ENCODE data around the gene PERM1.
A peak's percentile ranks its signal among the peaks of the same experiment; 100 is the strongest.

PERM1 gene

GRCh38 chr1:945688-946556, 36.0 kb downstream of the PERM1 start:
- no peak for DNase-seq

DNA sequence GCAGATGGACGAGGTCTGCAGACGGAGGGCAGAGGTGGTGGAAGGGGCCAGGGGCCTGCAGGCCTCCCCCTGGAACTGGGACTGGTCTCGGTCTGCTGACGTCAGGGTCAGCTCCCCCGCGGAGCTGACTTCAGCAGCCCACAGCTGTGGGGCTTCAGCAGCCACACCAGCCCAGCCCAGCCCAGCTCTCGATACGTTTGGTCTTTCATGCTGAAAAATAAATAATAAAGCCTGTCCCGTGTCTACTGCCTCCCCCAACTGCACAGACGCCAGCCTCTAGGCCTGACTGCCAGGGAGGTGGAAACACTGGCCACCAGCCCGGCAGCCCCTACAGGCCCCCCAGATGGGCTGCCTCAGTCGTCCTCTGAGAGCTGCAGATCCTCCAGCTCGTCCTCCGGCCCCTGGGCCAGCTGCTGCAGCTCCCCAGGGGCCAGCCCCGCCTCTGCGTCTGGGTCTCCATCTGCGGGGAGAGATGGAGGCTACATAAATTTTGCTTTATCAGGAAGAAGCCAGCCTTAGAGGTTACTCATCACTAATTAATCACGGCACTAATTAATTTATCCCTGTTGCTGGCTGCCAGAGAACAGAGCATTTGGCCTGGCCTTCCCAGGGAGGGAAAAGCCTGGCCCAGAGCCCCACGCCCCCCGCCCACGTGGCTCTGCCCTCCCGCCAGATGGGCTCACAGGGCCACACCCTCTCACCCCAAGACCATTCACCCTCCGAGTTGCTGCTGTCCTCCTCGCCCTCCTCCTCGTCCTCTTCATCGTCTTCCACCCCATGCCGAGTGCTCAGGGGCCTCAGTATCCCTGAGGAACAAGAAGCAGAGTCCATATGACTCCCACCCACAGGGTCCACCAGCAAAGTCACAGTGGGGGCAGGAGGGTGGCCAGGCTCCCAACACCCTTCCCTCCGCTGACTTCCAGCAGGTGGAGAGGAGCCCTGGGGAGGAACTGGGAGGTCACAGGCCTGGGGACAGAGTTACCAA, 37.3 kb downstream of the PERM1 start:
- DNase-seq, result no peak

DNA sequence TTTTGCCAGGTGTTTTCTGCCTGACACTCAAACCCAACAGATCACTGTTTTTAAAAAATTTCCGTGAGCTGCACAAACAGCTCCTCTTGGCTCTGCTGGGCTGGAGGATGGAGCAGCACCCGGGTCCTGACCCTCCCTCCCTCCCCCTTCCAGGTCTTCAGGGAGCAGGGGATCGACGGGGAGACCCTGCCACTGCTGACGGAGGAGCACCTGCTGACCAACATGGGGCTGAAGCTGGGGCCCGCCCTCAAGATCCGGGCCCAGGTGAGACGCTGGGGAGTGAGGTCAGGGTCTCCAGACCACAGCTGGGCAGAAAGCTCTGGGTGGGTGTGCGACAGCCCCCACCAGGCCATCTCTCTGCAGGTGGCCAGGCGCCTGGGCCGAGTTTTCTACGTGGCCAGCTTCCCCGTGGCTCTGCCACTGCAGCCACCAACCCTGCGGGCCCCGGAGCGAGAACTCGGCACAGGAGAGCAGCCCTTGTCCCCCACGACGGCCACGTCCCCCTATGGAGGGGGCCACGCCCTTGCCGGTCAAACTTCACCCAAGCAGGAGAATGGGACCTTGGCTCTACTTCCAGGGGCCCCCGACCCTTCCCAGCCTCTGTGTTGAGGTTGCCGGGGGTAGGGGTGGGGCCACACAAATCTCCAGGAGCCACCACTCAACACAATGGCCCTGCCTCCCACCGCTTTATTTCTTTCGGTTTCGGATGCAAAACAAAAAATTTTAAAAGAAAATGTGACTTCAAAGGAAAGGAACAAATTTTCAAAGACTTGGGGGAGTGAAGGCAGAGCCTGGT, 38.1 kb downstream of the PERM1 start:
- no peak for DNase-seq

- no peak for DNase-seq
These were observed 38.9 kb downstream of the PERM1 start for GRCh38 chr1:942864-943533.

DNA sequence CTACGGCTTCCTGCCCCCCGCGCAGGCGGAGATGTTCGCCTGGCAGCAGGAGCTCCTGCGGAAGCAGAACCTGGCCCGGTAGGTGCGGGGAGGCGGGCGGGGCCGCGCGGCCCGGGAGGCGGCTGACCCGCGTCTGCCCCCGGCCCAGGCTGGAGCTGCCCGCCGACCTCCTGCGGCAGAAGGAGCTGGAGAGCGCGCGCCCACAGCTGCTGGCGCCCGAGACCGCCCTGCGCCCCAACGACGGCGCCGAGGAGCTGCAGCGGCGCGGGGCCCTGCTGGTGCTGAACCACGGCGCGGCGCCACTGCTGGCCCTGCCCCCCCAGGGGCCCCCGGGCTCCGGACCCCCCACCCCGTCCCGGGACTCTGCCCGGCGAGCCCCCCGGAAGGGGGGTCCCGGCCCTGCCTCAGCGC, 39.5 kb downstream of the PERM1 start:
- no peak for DNase-seq

GRCh38 chr1:941588-942383, 40.1 kb downstream of the PERM1 start:
- no peak for DNase-seq

GRCh38 chr1:941015-941587, 40.8 kb downstream of the PERM1 start:
- no peak for DNase-seq

- DNase-seq, result peak in 1 of 2 donors; percentile 27
These were observed 41.5 kb downstream of the PERM1 start for GRCh38 chr1:940107-941014.

- DNase-seq, result no peak
These were observed 42.3 kb downstream of the PERM1 start for GRCh38 chr1:939511-940106.

DNA sequence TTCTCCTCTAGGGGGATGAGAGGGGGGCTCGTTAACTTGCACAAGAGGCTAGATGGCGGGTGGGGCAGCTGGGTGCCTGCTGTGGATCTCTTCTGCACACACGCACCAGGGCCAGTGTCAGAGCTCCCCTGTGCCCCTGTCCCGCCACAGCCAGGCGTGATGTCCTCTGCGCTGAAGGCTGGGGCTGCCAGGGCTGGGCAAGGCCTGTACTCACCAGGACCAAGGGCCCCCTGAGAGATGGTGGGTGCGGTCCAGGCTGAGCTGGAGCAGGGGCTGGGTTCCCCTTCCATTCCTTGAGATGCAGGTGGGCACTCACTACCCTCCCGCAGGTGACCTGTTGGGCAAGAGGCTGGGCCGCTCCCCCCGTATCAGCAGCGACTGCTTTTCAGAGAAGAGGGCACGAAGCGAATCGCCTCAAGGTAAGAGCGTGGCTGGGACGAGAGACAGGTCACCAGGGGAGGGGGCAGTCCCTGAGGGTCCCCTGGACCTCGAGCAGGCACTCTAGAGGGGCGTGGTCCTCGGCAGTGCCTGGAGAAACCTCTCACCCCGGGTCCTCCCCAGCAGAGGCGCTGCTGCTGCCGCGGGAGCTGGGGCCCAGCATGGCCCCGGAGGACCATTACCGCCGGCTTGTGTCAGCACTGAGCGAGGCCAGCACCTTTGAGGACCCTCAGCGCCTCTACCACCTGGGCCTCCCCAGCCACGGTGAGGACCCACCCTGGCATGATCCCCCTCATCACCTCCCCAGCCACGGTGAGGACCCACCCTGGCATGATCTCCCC, 43.0 kb downstream of the PERM1 start:
- DNase-seq, result no peak

DNA sequence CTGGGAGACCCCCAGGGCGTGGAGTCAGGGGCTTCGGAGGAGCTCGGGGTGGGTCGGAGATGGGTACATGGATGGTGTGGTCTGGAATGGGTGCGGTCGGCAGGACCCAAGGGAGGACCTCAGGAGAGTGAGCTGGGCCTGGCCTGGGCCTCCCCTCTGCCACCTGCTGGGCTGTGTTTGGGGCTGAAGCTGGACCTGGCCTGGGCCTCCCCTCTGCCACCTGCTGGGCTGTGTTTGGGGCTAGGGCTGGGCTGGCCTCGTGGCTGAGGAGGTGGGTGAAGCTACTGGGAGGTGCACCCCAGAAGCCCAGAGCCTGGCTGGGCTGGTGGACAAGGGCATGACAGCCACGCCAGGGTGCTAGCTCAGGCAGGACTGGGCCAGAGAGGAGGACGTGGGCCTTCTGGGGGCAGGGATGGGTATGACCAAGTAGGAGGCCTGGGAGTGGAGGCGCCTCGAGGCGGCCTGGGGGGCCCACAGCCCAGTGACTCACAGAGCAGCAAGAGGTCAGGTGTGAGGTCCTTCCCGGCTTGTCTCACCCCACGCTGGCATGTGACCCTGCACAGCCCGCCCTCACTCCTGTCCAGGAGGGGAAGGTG, 43.7 kb downstream of the PERM1 start:
- DNase-seq, result no peak

GRCh38 chr1:937521-937920, 44.4 kb downstream of the PERM1 start:
- no peak for DNase-seq

DNA sequence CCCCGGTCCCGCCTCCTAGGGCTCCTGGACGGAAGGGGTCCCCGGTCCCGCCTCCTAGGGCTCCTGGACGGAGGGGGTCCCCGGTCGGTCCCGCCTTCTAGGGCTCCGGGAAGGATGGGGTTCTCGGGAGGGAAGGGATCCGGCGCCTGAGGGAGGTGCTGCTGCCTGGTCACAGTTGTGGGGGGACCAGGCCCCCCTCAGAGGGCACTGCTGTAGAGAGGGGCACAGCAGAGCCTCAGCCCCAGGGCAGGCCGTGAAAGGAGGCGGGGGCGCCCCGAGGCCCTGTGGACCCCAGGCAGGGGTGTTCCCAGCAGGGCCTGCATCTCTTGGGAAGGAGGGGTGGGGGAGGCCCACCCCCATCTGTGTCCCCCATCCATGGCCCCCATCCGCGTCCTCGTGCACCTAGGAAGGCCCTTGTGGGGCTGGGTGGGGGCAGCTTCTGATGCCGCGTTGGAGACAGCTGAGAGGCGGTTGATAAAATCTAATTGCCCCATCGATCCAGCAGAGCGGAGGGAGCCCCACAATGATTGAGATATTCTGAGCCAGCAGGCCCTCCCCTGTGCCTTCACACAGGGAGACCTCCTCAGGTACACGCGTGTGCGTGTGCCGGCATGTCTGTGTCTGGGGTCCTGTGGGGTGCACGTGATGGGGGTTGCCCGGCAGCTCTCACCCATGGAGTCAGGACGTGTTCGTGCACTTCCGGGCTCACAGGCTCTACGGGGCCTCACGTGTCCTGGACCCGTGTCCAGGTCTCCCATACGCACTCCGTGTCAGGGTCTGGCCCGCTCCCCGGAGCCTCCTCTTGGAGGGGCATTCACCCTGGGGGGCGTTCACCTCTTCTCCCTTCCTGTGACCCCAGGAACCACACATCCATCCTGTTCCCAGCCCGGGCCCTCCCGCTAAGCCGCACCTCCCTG, 45.3 kb downstream of the PERM1 start:
- DNase-seq, result no peak

DNA sequence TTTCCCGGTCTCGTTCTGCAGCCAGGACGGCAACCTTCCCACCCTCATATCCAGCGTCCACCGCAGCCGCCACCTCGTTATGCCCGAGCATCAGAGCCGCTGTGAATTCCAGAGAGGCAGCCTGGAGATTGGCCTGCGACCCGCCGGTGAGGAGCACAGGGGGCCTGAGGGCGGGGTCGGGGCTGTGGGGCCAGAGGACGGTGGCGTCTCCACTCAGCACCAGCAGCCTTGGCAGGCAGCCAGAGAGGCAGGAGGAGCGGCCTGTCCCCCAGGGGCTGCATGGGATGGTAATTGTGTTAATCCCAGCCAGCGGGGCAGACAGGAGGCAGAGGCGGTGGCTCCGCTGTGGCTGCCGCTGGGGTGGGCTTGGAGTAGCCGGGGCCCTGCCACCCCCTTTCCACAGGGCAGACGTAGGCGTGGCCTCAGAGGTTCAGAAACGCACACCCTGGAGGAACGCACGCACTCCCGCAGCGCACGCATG, 46.1 kb downstream of the PERM1 start:
- no peak for DNase-seq

- DNase-seq, result no peak
These were observed 46.7 kb downstream of the PERM1 start for GRCh38 chr1:934991-935750.

GRCh38 chr1:933603-933940, 48.3 kb downstream of the PERM1 start:
- no peak for DNase-seq
